Endodermal cell (in vitro differentiated cells): Measurements from ENCODE around the gene SIAE. TPM values are rescaled to one million over a fixed set of nuclear protein-coding genes. Genes with fewer than 3 reads are reported as not detected.

ENCODE experiments used
- DNase-seq: peaks from one replicate; pipeline ENCODE4 v3.0.0-alpha.2; 2017
- H3K27ac ChIP-seq: 2 replicates; pipeline ENCODE4 v1.5.1; 2013; ENCODE audit warnings: mild to moderate bottlenecking, low read depth, low read length, moderate library complexity
- H3K27me3 ChIP-seq: 2 replicates; pipeline ENCODE4 v1.6.1; 2013; ENCODE audit warnings: mild to moderate bottlenecking, low read length, moderate library complexity; ENCODE audit not compliant: insufficient read depth, control insufficient read depth, poor library complexity, severe bottlenecking
- H3K36me3 ChIP-seq: 2 replicates; pipeline ENCODE4 v1.7.0; 2013; ENCODE audit warnings: mild to moderate bottlenecking, low read length, moderate library complexity; ENCODE audit not compliant: control insufficient read depth, insufficient read depth
- H3K4me1 ChIP-seq: one replicate; pipeline ENCODE4 v1.7.0; 2013; ENCODE audit warnings: low read length; ENCODE audit not compliant: control insufficient read depth, insufficient read depth
- H3K4me3 ChIP-seq: 2 replicates; pipeline ENCODE4 v1.5.1; 2013; ENCODE audit warnings: mild to moderate bottlenecking, low read length, moderate library complexity
- H3K9ac ChIP-seq: 2 replicates; pipeline ENCODE4 v1.6.1; 2013; ENCODE audit warnings: mild to moderate bottlenecking, low read length, moderate library complexity; ENCODE audit not compliant: poor library complexity, severe bottlenecking; ENCODE audit errors: extremely low read depth
- H3K9me3 ChIP-seq: 2 replicates; pipeline ENCODE4 v1.6.1; 2013; ENCODE audit warnings: mild to moderate bottlenecking, low read length, moderate library complexity; ENCODE audit not compliant: control insufficient read depth
- H3K27ac Mint-ChIP-seq: 2 replicates; pipeline ENCODE4 v1.8.0; 2020; ENCODE audit warnings: mixed read lengths
- H3K27me3 Mint-ChIP-seq: 2 replicates; pipeline ENCODE4 v1.8.0; 2021; ENCODE audit warnings: mild to moderate bottlenecking, mixed read lengths; ENCODE audit not compliant: insufficient read depth
- H3K36me3 Mint-ChIP-seq: 2 replicates; pipeline ENCODE4 v1.8.0; 2020; ENCODE audit warnings: low read depth, mixed read lengths
- H3K4me1 Mint-ChIP-seq: 2 replicates; pipeline ENCODE4 v1.8.0; 2020; ENCODE audit warnings: mixed read lengths
- H3K4me3 Mint-ChIP-seq: 2 replicates; pipeline ENCODE4 v1.8.0; 2020; ENCODE audit warnings: mild to moderate bottlenecking, moderate library complexity, mixed read lengths
- H3K9me3 Mint-ChIP-seq: 2 replicates; pipeline ENCODE4 v1.8.0; 2020; ENCODE audit warnings: mild to moderate bottlenecking, mixed read lengths
- WGBS, 2 experiments: methylation state at CpG; one replicate each; pipeline versions ENCODE4 v1.1.5 to v1.1.7; 2013; ENCODE audit warnings: missing lambda C conversion rate in 2 of 2, mixed read lengths in 1 of 2; ENCODE audit not compliant: insufficient coverage in 1 of 2, insufficient read length in 1 of 2; 5-methylcytosine and 5-hydroxymethylcytosine counted together
- total RNA-seq, 2 donors: library from RNA; stranded (reverse); fragmentation: NEBNext Ultra II Directional in 1 of 2; extraction: Animal tissue kit (Norgen Biotek cat#: 25700) in 1 of 2; gene quantifications; 2 replicates in 1 of 2; 3 replicates in 1 of 2; pipeline ENCODE4 v1.2.1, GENCODE V29; 2021
- TF ChIP-seq, protein P1 (sequence below): fragments of 200-600 bp; sonication (generic); conservative IDR thresholded peaks from 2 replicates; pipeline ENCODE4 v1.5.0; 2021; ENCODE audit warnings: antibody characterized with exemption, mild to moderate bottlenecking

The SIAE gene
- total RNA-seq, 2 donors from 2014 or later = 4.4 to 7.4 TPM

GRCh38 chr11:124719534-124719933 is 46.0 kb upstream of the SIAE start:
- 40 to 53% methylated on average over 2 of the region's 2 CpGs for WGBS, 2 experiments
- Histone ChIP-seq H3K9me3 (no peaks in the 10 kb centered on the region), H3K27me3 (peaks cover 78% of the 10 kb centered on the region), H3K4me3 (no peak overlapping the region), H3K4me1 (peaks cover 19% of the 10 kb centered on the region), H3K9ac (no peak overlapping the region), H3K36me3 (no peaks in the 10 kb centered on the region), H3K27ac (no peak overlapping the region)
- Mint-ChIP-seq H3K9me3 (no peaks in the 10 kb centered on the region), H3K4me3 (no peak overlapping the region), H3K27ac (no peak overlapping the region), H3K27me3 (peaks cover 88% of the 10 kb centered on the region), H3K4me1 (peaks cover 64% of the 10 kb centered on the region), H3K36me3 (no peaks in the 10 kb centered on the region)
- TF ChIP-seq, protein P1, sequence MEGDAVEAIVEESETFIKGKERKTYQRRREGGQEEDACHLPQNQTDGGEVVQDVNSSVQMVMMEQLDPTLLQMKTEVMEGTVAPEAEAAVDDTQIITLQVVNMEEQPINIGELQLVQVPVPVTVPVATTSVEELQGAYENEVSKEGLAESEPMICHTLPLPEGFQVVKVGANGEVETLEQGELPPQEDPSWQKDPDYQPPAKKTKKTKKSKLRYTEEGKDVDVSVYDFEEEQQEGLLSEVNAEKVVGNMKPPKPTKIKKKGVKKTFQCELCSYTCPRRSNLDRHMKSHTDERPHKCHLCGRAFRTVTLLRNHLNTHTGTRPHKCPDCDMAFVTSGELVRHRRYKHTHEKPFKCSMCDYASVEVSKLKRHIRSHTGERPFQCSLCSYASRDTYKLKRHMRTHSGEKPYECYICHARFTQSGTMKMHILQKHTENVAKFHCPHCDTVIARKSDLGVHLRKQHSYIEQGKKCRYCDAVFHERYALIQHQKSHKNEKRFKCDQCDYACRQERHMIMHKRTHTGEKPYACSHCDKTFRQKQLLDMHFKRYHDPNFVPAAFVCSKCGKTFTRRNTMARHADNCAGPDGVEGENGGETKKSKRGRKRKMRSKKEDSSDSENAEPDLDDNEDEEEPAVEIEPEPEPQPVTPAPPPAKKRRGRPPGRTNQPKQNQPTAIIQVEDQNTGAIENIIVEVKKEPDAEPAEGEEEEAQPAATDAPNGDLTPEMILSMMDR = no peak
- no peak for DNase-seq

GRCh38 chr11:124718801-124719200 is 45.3 kb upstream of the SIAE start:
- H3K9ac ChIP-seq = no peak overlapping the region
- TF ChIP-seq, protein P1 = no peak
- Mint-ChIP-seq H3K9me3 (no peaks in the 10 kb centered on the region), H3K27me3 (peaks cover 87% of the 10 kb centered on the region), H3K4me3 (peak overlapping the region; percentile 51), H3K4me1 (peaks cover 56% of the 10 kb centered on the region), H3K27ac (no peak overlapping the region), H3K36me3 (no peaks in the 10 kb centered on the region)
- peaks cover 78% of the 10 kb centered on the region for H3K27me3 ChIP-seq
- H3K9me3 ChIP-seq = no peaks in the 10 kb centered on the region
- 46 to 52% methylated on average over 5 to 14 of the region's 14 CpGs for WGBS, 2 experiments
- peaks cover 17% of the 10 kb centered on the region for H3K4me1 ChIP-seq
- H3K27ac ChIP-seq = no peak overlapping the region
- H3K36me3 ChIP-seq = no peaks in the 10 kb centered on the region
- no peak for DNase-seq
- peak overlapping the region; percentile 72 for H3K4me3 ChIP-seq

DNA sequence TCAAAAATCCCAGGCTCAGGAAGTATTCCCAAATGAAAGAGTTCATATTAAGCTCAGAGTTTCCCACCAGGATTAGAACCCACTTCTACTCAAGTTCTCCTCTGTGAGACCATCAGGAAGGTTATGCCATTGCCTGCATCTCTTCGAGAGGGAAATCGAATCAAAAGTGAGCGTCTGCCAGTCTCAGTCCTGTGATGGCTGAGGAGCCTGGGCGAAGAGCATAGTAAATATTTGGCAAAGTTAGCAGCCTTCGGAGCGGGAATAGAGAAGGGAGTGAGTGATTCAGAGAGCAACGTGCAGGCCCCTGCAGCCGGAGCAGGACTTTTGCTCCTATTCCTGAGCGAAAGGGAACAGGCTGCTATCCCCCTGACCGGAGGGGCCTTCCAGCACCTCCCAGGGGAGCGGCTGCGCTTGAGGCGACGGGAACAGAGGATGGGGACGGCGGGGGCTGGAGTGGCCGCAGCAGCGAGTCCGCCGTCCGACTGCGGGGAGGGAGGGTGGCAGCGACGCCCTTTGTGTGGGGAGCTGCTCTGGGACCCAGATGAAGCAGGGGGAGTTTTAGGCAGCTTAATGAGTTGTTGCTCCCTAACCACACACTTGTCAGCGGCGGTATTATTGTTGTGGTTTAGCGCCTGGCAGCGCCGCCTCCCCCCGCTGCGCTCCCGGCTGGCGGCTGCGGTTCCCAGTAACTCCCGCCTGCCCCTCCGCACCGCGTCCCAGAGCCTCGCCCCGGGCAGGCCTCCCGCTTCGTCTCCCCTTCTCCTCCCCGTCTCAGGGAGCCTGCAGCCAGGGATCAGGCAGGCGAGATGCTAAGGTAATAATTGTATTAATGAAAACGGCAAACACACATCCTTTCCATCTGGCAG is 44.5 kb upstream of the SIAE start:
- peaks cover 77% of the 10 kb centered on the region for H3K27me3 ChIP-seq
- H3K4me3 ChIP-seq = peak overlapping the region; percentile 72
- peaks cover 17% of the 10 kb centered on the region for H3K4me1 ChIP-seq
- TF ChIP-seq, protein P1 = no peak
- peaks cover 48% of the 10 kb centered on the region for H3K4me1 Mint-ChIP-seq
- peak; percentile 83 for DNase-seq
- H3K27me3 Mint-ChIP-seq = peaks cover 90% of the 10 kb centered on the region
- H3K27ac Mint-ChIP-seq = no peak overlapping the region
- no peaks in the 10 kb centered on the region for H3K9me3 Mint-ChIP-seq
- WGBS, 2 experiments = 4 to 6% methylated on average over 9 to 43 of the region's 45 CpGs
- H3K4me3 Mint-ChIP-seq = peak overlapping the region; percentile 51
- no peaks in the 10 kb centered on the region for H3K9me3 ChIP-seq
- H3K9ac ChIP-seq = no peak overlapping the region
- H3K27ac ChIP-seq = no peak overlapping the region
- no peaks in the 10 kb centered on the region for H3K36me3 ChIP-seq
- H3K36me3 Mint-ChIP-seq = no peaks in the 10 kb centered on the region
